OCI-LY7 (cell line): ENCODE results near the gene SSPN.

ENCODE experiments used
- EZH2phosphoT487 ChIP-seq: fragments of 200-600 bp; sonication (generic); IDR thresholded peaks from 2 replicates; pipeline ENCODE4 v1.6.1; 2018; ENCODE audit warnings: low read depth, borderline replicate concordance, mild to moderate bottlenecking, mixed run types, antibody characterized with exemption, low read length, moderate library complexity, mixed read lengths
- TF ChIP-seq, protein P1 (sequence below): fragments of 200-600 bp; sonication (generic); conservative IDR thresholded peaks from 2 replicates; pipeline ENCODE4 v1.5.1; 2014; ENCODE audit warnings: mild to moderate bottlenecking, antibody characterized with exemption, low read length, moderate library complexity, mixed read lengths

DNA sequence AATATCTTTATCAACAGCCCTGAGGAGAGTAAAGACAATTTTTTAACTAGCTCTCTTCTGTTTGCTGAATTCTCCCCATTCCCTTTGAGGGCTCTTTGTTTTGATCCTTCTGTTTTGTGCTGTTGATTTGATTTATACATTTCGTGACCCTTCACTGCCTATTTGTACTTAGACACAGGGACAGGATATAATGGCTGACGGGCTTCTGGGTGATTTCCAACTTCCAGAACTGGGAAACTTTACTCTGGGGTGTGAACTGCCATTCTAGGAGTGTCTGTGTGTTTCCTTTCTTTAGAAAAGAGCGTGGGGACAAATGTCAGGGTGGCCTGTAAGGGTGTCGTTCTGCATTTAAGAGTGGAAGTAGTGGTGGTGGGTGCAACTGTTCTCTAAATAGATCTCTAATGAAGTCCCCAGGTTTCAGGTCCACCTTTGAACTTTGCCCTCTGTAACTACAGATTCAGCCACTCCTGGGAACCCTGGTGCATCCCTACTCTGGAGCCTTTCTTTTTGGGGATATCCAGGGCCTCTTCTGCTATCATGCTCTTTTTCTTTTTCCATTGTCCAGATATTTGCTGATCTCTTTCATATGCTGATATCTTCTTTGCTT, 22.3 kb upstream of the SSPN start:
- TF ChIP-seq, protein P1, sequence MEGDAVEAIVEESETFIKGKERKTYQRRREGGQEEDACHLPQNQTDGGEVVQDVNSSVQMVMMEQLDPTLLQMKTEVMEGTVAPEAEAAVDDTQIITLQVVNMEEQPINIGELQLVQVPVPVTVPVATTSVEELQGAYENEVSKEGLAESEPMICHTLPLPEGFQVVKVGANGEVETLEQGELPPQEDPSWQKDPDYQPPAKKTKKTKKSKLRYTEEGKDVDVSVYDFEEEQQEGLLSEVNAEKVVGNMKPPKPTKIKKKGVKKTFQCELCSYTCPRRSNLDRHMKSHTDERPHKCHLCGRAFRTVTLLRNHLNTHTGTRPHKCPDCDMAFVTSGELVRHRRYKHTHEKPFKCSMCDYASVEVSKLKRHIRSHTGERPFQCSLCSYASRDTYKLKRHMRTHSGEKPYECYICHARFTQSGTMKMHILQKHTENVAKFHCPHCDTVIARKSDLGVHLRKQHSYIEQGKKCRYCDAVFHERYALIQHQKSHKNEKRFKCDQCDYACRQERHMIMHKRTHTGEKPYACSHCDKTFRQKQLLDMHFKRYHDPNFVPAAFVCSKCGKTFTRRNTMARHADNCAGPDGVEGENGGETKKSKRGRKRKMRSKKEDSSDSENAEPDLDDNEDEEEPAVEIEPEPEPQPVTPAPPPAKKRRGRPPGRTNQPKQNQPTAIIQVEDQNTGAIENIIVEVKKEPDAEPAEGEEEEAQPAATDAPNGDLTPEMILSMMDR = no peak
- TF ChIP-seq EZH2phosphoT487 = no peak
